Suprapubic skin (tissue), 4 donors: ENCODE measurements around the gene GCNT2.

Experiments
- CTCF ChIP-seq, 2 donors: fragments of 200-600 bp in 1 of 2; fragments of 450-650 bp in 1 of 2; sonication (generic) in 1 of 2; IDR thresholded peaks; one replicate each; pipeline ENCODE4 v1.5.1; 2016 to 2019; ENCODE audit warnings: antibody characterized with exemption in 2 of 2, mild to moderate bottlenecking in 1 of 2, moderate library complexity in 1 of 2
- EP300 ChIP-seq: sonication (generic); formaldehyde crosslinking; IDR thresholded peaks from one replicate; pipeline ENCODE4 v1.6.1; 2017; ENCODE audit warnings: antibody characterized with exemption
- POLR2A ChIP-seq, 2 donors: fragments of 450-650 bp; IDR thresholded peaks; one replicate each; pipeline ENCODE4 v1.6.1; 2017; ENCODE audit warnings: antibody characterized with exemption in 2 of 2, mild to moderate bottlenecking in 2 of 2, moderate library complexity in 2 of 2
- POLR2AphosphoS5 ChIP-seq, 3 donors: sonication (generic); formaldehyde crosslinking; IDR thresholded peaks; one replicate each; pipeline ENCODE4 v1.6.1; 2017; ENCODE audit warnings: antibody characterized with exemption in 3 of 3

GRCh38 chr6:10532392-10532791 lies 11.2 kb downstream of the GCNT2 start:
- TF ChIP-seq POLR2A (IDR thresholded peaks at IDR 0.05) (no peak), CTCF (IDR thresholded peaks at IDR 0.05) (no peak), POLR2AphosphoS5 (IDR thresholded peaks at IDR 0.05) (no peak), EP300 (no peak)
